GM23338 (cell line): Measurements from ENCODE around the gene NRDE2.

Source experiments
- CREB1 ChIP-seq: fragments of 250-450 bp; sonication (Bioruptor Pico); IDR thresholded peaks from 2 replicates; pipeline ENCODE4 v1.5.0; 2020; ENCODE audit warnings: low read depth, mild to moderate bottlenecking, moderate library complexity
- CTCF ChIP-seq, 2 experiments: fragments of 200-600 bp in 1 of 2; sonication (generic) in 1 of 2; conservative IDR thresholded peaks; 2 replicates each; pipeline versions ENCODE4 v1.5.1 to v1.6.1; 2016 to 2017; ENCODE audit warnings: antibody characterized with exemption in 2 of 2, low read depth in 2 of 2, mild to moderate bottlenecking in 2 of 2, moderate library complexity in 1 of 2
- EZH2 ChIP-seq: fragments of 200-600 bp; sonication (generic); IDR thresholded peaks from one replicate; pipeline ENCODE4 v1.8.0; 2017; ENCODE audit warnings: antibody characterized with exemption, mild to moderate bottlenecking, low read depth; ENCODE audit not compliant: unreplicated experiment
- EZH2phosphoT487 ChIP-seq: fragments of 200-600 bp; sonication (generic); IDR thresholded peaks from one replicate; pipeline ENCODE4 v1.8.1; 2018; ENCODE audit warnings: antibody characterized with exemption; ENCODE audit not compliant: unreplicated experiment
- JUNB ChIP-seq: IDR thresholded peaks from one replicate; pipeline ENCODE4 v1.6.1; 2016; ENCODE audit warnings: antibody characterized with exemption; ENCODE audit not compliant: unreplicated experiment
- NANOG ChIP-seq: IDR thresholded peaks from 2 replicates; pipeline ENCODE4 v1.6.1; 2016; ENCODE audit warnings: antibody characterized with exemption, borderline replicate concordance
- POLR2AphosphoS5 ChIP-seq: IDR thresholded peaks from 2 replicates; pipeline ENCODE4 v1.6.1; 2016; ENCODE audit warnings: antibody characterized with exemption, low read depth
- REST ChIP-seq: IDR thresholded peaks from one replicate; pipeline ENCODE4 v1.6.1; 2018; ENCODE audit warnings: antibody characterized with exemption; ENCODE audit not compliant: unreplicated experiment
- STAT1 ChIP-seq: IDR thresholded peaks from one replicate; pipeline ENCODE4 v1.6.1; 2016; ENCODE audit warnings: antibody characterized with exemption; ENCODE audit not compliant: unreplicated experiment
- ZNF114 ChIP-seq: fragments of 250-450 bp; sonication (Bioruptor Pico); IDR thresholded peaks from 2 replicates; pipeline ENCODE4 v1.5.0; 2020; ENCODE audit warnings: mild to moderate bottlenecking, moderate library complexity
- ZNF462 ChIP-seq: fragments of 250-450 bp; sonication (Bioruptor Pico); IDR thresholded peaks from 2 replicates; pipeline ENCODE4 v1.5.0; 2020; ENCODE audit warnings: mild to moderate bottlenecking, moderate library complexity

GRCh38 chr14:90348270-90348669, 16.5 kb upstream of the NRDE2 start:
- no peak for TF ChIP-seq CTCF (conservative IDR thresholded peaks at IDR 0.05; ENCODE audit: low read depth in 2 of 2)
- no peak for TF ChIP-seq ZNF462 (CRISPR knock-in tag)
- TF ChIP-seq POLR2AphosphoS5, result no peak
- TF ChIP-seq REST, result no peak
- no peak for TF ChIP-seq EZH2
- TF ChIP-seq EZH2phosphoT487, result no peak
- TF ChIP-seq STAT1, result no peak
- TF ChIP-seq CREB1 (CRISPR knock-in tag), result no peak
- no peak for TF ChIP-seq JUNB
- no peak for TF ChIP-seq NANOG
- no peak for TF ChIP-seq ZNF114 (CRISPR knock-in tag)
